ENCODE data around the gene MAB21L4. TPM values are rescaled to one million over a fixed set of nuclear protein-coding genes. Genes with fewer than 3 reads are reported as not detected.

The MAB21L4 gene
- total RNA-seq, 1 donor from 2014 or later, result 2.1 TPM

- peaks cover 18% of the 10 kb centered on the region for H3K27me3 ChIP-seq (ENCODE audit: control insufficient read depth, insufficient read depth, low read length)
- no peak for DNase-seq (ENCODE audit: low read depth)
- no peak for TF ChIP-seq CTCF (IDR thresholded peaks at IDR 0.05; ENCODE audit: insufficient read depth, low read length, poor library complexity, severe bottlenecking)
- H3K36me3 ChIP-seq (ENCODE audit: control insufficient read depth, insufficient read depth, low read length), result no peaks in the 10 kb centered on the region
- no peak overlapping the region for H3K4me3 ChIP-seq (ENCODE audit: low read depth, low read length)
These were observed 37.4 kb upstream of the MAB21L4 start for GRCh38 chr2:240933048-240933965.

GRCh38 chr2:240932724-240933047 lies 36.7 kb upstream of the MAB21L4 start:
- Histone ChIP-seq H3K4me3 (ENCODE audit: low read depth, low read length) (no peak overlapping the region), H3K36me3 (ENCODE audit: control insufficient read depth, insufficient read depth, low read length) (no peaks in the 10 kb centered on the region), H3K27me3 (ENCODE audit: control insufficient read depth, insufficient read depth, low read length) (peaks cover 18% of the 10 kb centered on the region)
- no peak for DNase-seq (ENCODE audit: low read depth)
- TF ChIP-seq CTCF (IDR thresholded peaks at IDR 0.05; ENCODE audit: insufficient read depth, low read length, poor library complexity, severe bottlenecking), result no peak

GRCh38 chr2:240932001-240932723 lies 36.2 kb upstream of the MAB21L4 start:
- H3K36me3 ChIP-seq (ENCODE audit: control insufficient read depth, insufficient read depth, low read length), result no peaks in the 10 kb centered on the region
- H3K4me3 ChIP-seq (ENCODE audit: low read depth, low read length), result no peak overlapping the region
- peaks cover 18% of the 10 kb centered on the region for H3K27me3 ChIP-seq (ENCODE audit: control insufficient read depth, insufficient read depth, low read length)
- no peak for DNase-seq (ENCODE audit: low read depth)
- no peak for TF ChIP-seq CTCF (IDR thresholded peaks at IDR 0.05; ENCODE audit: insufficient read depth, low read length, poor library complexity, severe bottlenecking)

- no peak for TF ChIP-seq CTCF (IDR thresholded peaks at IDR 0.05; ENCODE audit: insufficient read depth, low read length, poor library complexity, severe bottlenecking)
- peaks cover 18% of the 10 kb centered on the region for H3K27me3 ChIP-seq (ENCODE audit: control insufficient read depth, insufficient read depth, low read length)
These were observed 35.5 kb upstream of the MAB21L4 start for GRCh38 chr2:240931319-240931949.

GRCh38 chr2:240930631-240931318 lies 34.8 kb upstream of the MAB21L4 start:
- H3K36me3 ChIP-seq (ENCODE audit: control insufficient read depth, insufficient read depth, low read length), result no peaks in the 10 kb centered on the region
- no peak for TF ChIP-seq CTCF (IDR thresholded peaks at IDR 0.05; ENCODE audit: insufficient read depth, low read length, poor library complexity, severe bottlenecking)
- H3K27me3 ChIP-seq (ENCODE audit: control insufficient read depth, insufficient read depth, low read length), result peaks cover 21% of the 10 kb centered on the region
- DNase-seq (ENCODE audit: low read depth), result no peak
- H3K4me3 ChIP-seq (ENCODE audit: low read depth, low read length), result no peak overlapping the region

More at GRCh38 chr2:240931319-240931949, 35.5 kb upstream of the MAB21L4 start:
- no peak overlapping the region for H3K4me3 ChIP-seq (ENCODE audit: low read depth, low read length)
- H3K36me3 ChIP-seq (ENCODE audit: control insufficient read depth, insufficient read depth, low read length), result no peaks in the 10 kb centered on the region
- DNase-seq (ENCODE audit: low read depth), result no peak
